Adrenal gland (tissue), 12 donors: ENCODE measurements around the gene RAX. TPM values are rescaled to one million over a fixed set of nuclear protein-coding genes. Genes with fewer than 3 reads are reported as not detected.

Experiments
- DNase-seq, 7 donors: peaks; one replicate each; pipeline ENCODE4 v3.0.0-alpha.2; 2019 to 2020
- H3K27ac ChIP-seq, 5 donors: fragments of 200-600 bp; sonication (generic) in 4 of 5; 1 replicate in 3 of 5; 2 replicates in 2 of 5; pipeline versions ENCODE4 v1.5.1 to v1.8.0; 2016 to 2020; ENCODE audit warnings: mild to moderate bottlenecking in 1 of 5
- H3K27me3 ChIP-seq: fragments of 200-600 bp; 2 replicates; pipeline ENCODE4 v1.8.0; 2021
- H3K36me3 ChIP-seq, 2 donors: fragments of 200-600 bp; replicated peaks in 1 of 2; 1 replicate in 1 of 2; 2 replicates in 1 of 2; pipeline versions ENCODE4 v1.5.1 to v1.8.0; 2018 to 2022
- H3K4me1 ChIP-seq, 2 donors: fragments of 200-600 bp; replicated peaks in 1 of 2; 1 replicate in 1 of 2; 2 replicates in 1 of 2; pipeline versions ENCODE4 v1.5.1 to v1.8.0; 2018 to 2021
- H3K4me3 ChIP-seq, 4 donors: fragments of 200-600 bp; sonication (generic) in 3 of 4; one replicate each; pipeline ENCODE4 v1.5.1; 2016 to 2018
- H3K9me3 ChIP-seq, 3 donors: fragments of 200-600 bp; sonication (generic) in 1 of 3; replicated peaks in 1 of 3; 1 replicate in 2 of 3; 2 replicates in 1 of 3; pipeline versions ENCODE4 v1.5.1 to v1.8.0; 2016 to 2021
- POLR2A ChIP-seq, 2 donors: fragments of 450-650 bp; IDR thresholded peaks; one replicate each; pipeline ENCODE4 v1.6.1; 2017; ENCODE audit warnings: antibody characterized with exemption in 2 of 2, mild to moderate bottlenecking in 2 of 2, moderate library complexity in 1 of 2
- WGBS, 4 donors: extraction: QIAGEN DNeasy Blood & Tissue Kit in 2 of 4; methylation state at CpG; one replicate each; pipeline versions ENCODE4 v1.1.5 to v1.1.7; 2013 to 2017; 5-methylcytosine and 5-hydroxymethylcytosine counted together
- intact Hi-C, 2 donors: fragments of 100-400 bp; cut with DNase I; formaldehyde crosslinking; loops; one replicate each; pipeline versions ENCODE4 v1.14.1 to v1.15.0; 2022 to 2023
- polyA plus RNA-seq, 3 donors: library from polyadenylated mRNA; stranded (reverse); fragments of 200-250 nt in 2 of 3; fragments of 350-450 nt in 1 of 3; fragmentation: Illumina TruSeq in 1 of 3; extraction: RNeasy Lipid Tissue Mini Kit (QIAGEN cat#74804) in 1 of 3; gene quantifications; one replicate each; pipeline ENCODE4 v1.2.3, GENCODE V29; 2013 to 2014
- total RNA-seq, 9 donors: library from RNA; depleted of rRNA in 4 of 9; stranded (reverse); fragments of >200 nt in 4 of 9; fragments of 120-200 nt in 1 of 9; fragmentation: NEBNext Ultra II Directional in 1 of 9; extraction: Animal tissue kit (Norgen Biotek cat#: 25700) in 1 of 9; gene quantifications; one replicate each; pipeline versions ENCODE4 v1.1.0 to v1.2.4, GENCODE V29; 2013 to 2023
- TF ChIP-seq, protein P1 (sequence below), 6 experiments: fragments of 450-650 bp in 4 of 6; fragments of 200-600 bp in 2 of 6; sonication (generic) in 1 of 6; IDR thresholded peaks; 1 replicate in 5 of 6; 2 replicates in 1 of 6; pipeline versions ENCODE4 v1.5.1 to v1.8.0; 2016 to 2021; ENCODE audit warnings: antibody characterized with exemption in 6 of 6, mild to moderate bottlenecking in 2 of 6, moderate library complexity in 1 of 6
- donor health status: healthy with polysubstance abuse.
- donor health status: Bipolar disorder and iron deficiency.
- donor health status: DM: yes; HTN: yes; CAD: no.
- donor health status: DM: no; HTN: no; CAD: no.
- donor health status: DM: no; HTN: no; CAD: no.
- donor health status: DM: yes; HTN: yes; CAD: no.

Gene RAX
- total and polyA plus RNA-seq, 12 donors: not detected

DNA sequence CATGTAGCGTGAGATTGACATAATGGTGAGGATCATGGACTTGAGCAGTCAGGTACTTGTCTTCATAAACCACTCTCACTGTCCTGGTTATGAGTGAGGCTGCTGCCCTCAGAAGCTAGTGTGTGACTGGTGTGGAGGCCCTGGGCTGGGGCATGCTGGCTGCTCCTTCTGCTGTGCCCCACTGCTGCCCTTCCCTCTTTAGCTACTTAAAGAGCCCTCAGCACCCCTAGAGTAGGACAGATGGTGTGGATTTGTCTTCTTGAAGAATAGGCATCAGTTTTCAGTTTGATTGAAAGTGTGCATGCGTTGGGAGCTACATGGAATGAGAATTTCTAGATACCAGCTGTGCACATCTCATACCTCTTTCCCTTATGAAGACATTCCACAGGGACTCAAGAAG, 29.8 kb upstream of the RAX start:
- no peaks in the 10 kb centered on the region for H3K36me3 ChIP-seq
- TF ChIP-seq, protein P1, sequence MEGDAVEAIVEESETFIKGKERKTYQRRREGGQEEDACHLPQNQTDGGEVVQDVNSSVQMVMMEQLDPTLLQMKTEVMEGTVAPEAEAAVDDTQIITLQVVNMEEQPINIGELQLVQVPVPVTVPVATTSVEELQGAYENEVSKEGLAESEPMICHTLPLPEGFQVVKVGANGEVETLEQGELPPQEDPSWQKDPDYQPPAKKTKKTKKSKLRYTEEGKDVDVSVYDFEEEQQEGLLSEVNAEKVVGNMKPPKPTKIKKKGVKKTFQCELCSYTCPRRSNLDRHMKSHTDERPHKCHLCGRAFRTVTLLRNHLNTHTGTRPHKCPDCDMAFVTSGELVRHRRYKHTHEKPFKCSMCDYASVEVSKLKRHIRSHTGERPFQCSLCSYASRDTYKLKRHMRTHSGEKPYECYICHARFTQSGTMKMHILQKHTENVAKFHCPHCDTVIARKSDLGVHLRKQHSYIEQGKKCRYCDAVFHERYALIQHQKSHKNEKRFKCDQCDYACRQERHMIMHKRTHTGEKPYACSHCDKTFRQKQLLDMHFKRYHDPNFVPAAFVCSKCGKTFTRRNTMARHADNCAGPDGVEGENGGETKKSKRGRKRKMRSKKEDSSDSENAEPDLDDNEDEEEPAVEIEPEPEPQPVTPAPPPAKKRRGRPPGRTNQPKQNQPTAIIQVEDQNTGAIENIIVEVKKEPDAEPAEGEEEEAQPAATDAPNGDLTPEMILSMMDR (IDR thresholded peaks at IDR 0.05): no peak
- TF ChIP-seq POLR2A (IDR thresholded peaks at IDR 0.05): no peak
- DNase-seq: no peak
- H3K27me3 ChIP-seq: peaks cover 7% of the 10 kb centered on the region
- H3K4me1 ChIP-seq: no peaks in the 10 kb centered on the region
- no peaks in the 10 kb centered on the region for H3K9me3 ChIP-seq
- no peak overlapping the region for H3K4me3 ChIP-seq
- intact Hi-C loops: no loop called here
- 86 to 95% (median 92%) methylated on average over 2 of the region's 2 CpGs for WGBS, 4 donors
- H3K27ac ChIP-seq: no peak overlapping the region

DNA sequence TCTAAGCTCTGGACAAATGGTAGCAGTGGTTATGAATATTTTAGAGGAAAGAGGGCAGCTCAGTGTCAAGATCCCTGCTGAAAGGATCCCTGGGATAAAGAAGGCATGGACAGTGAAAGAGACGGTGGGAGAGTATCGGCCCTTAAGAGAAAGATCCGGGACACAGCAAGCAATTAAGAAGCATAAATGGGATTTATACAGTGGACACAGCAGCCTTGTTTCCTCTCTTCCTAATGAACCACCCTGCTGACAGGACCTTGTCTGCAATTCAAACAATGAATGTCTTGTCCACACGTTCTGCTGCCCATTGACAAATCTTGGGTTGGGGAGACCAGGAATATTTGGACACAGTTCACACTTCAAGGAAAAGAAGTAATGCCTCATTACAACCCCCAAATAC, 28.7 kb upstream of the RAX start:
- no peaks in the 10 kb centered on the region for H3K4me1 ChIP-seq
- peaks cover 4% of the 10 kb centered on the region for H3K27me3 ChIP-seq
- no peak overlapping the region for H3K27ac ChIP-seq
- no peak for DNase-seq
- H3K36me3 ChIP-seq: no peaks in the 10 kb centered on the region
- H3K9me3 ChIP-seq: no peaks in the 10 kb centered on the region
- WGBS, 4 donors: 67 to 77% (median 69%) methylated on average over 4 of the region's 4 CpGs
- H3K4me3 ChIP-seq: no peak overlapping the region
- TF ChIP-seq POLR2A (IDR thresholded peaks at IDR 0.05): no peak
- TF ChIP-seq, protein P1 (IDR thresholded peaks at IDR 0.05): no peak
- intact Hi-C loops: no loop called here

DNA sequence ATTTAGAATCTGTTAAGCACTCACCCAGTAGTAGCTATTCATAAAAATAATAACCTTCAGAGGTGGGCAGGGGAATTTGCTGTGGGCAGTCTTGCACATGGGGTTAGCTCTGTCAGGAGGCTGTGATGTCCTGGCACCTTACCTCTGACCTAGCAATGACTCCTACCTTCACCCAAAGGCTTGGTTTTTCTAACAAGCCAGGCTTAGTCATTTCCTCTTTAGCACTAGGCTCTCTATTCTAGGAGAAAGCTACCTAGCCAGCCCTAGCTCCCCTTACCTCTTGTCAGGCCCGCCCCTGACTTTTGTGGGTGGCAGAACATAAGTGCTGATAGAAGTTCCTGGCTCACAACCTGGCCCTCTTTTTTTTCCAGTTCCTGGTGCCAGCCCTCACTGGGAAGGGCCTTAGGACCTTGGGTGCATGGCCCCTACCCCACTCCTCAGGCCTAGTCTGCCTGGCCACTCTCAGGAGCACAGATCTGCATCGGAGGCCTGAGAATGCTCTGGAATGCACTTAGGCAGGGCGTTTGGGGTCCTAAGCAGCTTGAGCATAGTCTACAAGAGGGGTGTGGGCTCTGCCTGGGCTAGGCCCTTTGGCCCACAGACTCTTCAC, 27.5 kb upstream of the RAX start:
- no peak for DNase-seq
- TF ChIP-seq POLR2A (IDR thresholded peaks at IDR 0.05): no peak
- TF ChIP-seq, protein P1 (IDR thresholded peaks at IDR 0.05): no peak
- H3K27me3 ChIP-seq: peaks cover 3% of the 10 kb centered on the region
- no peaks in the 10 kb centered on the region for H3K36me3 ChIP-seq
- 63 to 84% (median 74%) methylated on average over 3 of the region's 3 CpGs for WGBS, 4 donors
- H3K9me3 ChIP-seq: no peaks in the 10 kb centered on the region
- H3K27ac ChIP-seq: no peak overlapping the region
- H3K4me1 ChIP-seq: no peaks in the 10 kb centered on the region
- H3K4me3 ChIP-seq: no peak overlapping the region
- intact Hi-C loops: no loop called here

DNA sequence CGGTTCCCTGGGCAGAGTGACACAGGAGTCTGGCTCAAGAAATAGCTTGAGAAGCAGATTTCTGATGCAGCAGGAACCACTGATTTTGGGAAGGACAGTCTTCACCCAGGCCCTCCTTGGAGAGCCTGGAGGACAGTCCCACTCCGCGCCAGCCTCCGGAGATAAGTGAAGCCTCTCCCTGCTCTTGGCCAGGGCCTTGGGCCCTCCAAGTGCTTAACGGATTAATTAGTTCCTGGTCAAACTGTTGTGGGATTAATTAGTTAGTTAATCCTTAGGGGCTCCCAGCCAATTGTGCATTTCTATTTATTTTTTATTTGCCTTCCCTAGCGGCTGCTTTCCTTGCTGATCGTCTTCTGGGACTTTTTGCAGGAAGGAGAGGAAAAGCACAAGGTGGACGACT, 25.6 kb upstream of the RAX start:
- Histone ChIP-seq H3K4me3 (no peak overlapping the region), H3K27me3 (peaks cover 3% of the 10 kb centered on the region), H3K9me3 (no peaks in the 10 kb centered on the region), H3K4me1 (no peaks in the 10 kb centered on the region), H3K27ac (no peak overlapping the region), H3K36me3 (no peaks in the 10 kb centered on the region)
- WGBS, 4 donors: 72 to 83% (median 75%) methylated on average over 6 to 8 of the region's 8 CpGs
- intact Hi-C loops: no loop called here
- TF ChIP-seq, protein P1 (IDR thresholded peaks at IDR 0.05): no peak
- no peak for TF ChIP-seq POLR2A (IDR thresholded peaks at IDR 0.05)
- DNase-seq: no peak
